ENCODE results near the gene NUDT16L1. TPM values are rescaled to one million over a fixed set of nuclear protein-coding genes. Genes with fewer than 3 reads are reported as not detected.

Gene NUDT16L1
- polyA plus RNA-seq, 3 donors, result 40.0 to 62.7 (median 41.1) TPM

DNA sequence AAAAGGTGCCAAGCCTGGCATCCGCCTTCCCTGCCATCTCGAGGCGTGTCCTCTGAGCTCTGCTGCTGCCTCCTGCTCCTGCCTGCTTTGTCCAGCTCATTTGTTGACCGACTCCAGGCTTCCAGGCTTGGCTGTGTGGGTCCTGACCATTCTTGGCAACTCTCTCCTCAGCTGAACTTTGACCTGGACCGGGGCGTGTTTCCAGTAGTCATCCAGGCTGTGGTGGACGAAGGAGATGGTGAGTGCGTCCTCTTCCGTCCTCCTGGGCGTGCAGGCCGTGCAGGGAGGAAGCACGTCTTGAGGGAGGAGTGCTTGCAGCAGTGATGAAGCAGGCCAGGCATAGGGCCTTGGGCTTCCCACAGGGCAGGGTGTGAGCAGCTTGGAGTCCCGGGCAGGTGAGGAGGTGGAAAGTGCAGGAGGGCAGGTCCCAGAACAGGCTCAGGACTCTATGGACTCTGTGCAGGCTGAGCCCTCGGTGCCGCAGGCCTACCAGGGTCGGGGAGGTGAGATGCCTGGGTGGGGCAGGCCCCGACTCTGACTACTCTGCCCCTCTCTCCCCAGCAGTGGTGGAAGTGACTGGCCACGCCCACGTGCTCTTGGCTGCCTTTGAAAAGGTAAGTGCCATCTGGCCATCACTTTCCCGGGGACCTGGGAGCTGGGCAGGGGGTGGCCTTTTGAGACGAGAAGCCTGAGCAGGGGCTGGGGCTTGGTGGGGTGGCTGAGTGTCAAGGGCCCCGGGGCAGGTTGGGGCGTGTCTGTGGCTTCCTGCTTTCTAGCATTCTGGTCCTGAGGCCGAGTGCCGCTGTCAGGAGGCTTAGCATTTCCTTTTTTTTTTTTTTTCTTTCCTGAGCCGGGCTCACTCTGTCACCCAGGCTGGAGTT is 28.6 kb upstream of the NUDT16L1 start:
- H3K79me2 ChIP-seq (ENCODE audit: insufficient read depth, low read length), result peaks cover 27% of the 10 kb centered on the region
- peaks cover 43 to 55% of the 10 kb centered on the region in 2 donors for H3K4me1 ChIP-seq (ENCODE audit: control insufficient read depth in 1 of 2, insufficient read depth in 2 of 2, low read length in 2 of 2)
- no peaks in the 10 kb centered on the region for H3K9me3 ChIP-seq (replicated peaks in 1 of 2; ENCODE audit: control insufficient read depth in 1 of 2, insufficient read depth in 1 of 2, low read length in 2 of 2)
- Mint-ChIP-seq H3K4me3 (peak overlapping the region; percentile 73 to 89), H3K27ac (peak overlapping the region; percentile 93 to 99 (median 98)), H3K36me3 (peaks cover 17 to 19% of the 10 kb centered on the region in 2 donors), H3K27me3 (ENCODE audit: low read depth in 3 of 3) (no peaks in the 10 kb centered on the region), H3K4me1 (peaks cover 56% of the 10 kb centered on the region), H3K9me3 (no peaks in the 10 kb centered on the region)
- peak overlapping the region in 2 of 3 experiments; percentile 1 to 48 for H3K4me3 ChIP-seq (replicated peaks in 1 of 3; ENCODE audit: low read depth in 2 of 3, low read length in 3 of 3)
- H3K9ac ChIP-seq (ENCODE audit: insufficient read depth, low read length, poor library complexity, severe bottlenecking), result peak overlapping the region; percentile 64
- intact Hi-C loops (cut with micrococcal nuclease), result loop anchor here (2.0 to 5.0 kb wide), 2 partner anchors 16 to 37 kb away; no protein-coding TSS in a partner anchor
- H3K36me3 ChIP-seq (replicated peaks in 1 of 2; ENCODE audit: control insufficient read depth in 1 of 2, insufficient read depth in 2 of 2, low read length in 2 of 2), result peaks cover 43 to 48% of the 10 kb centered on the region in 2 donors
- TF ChIP-seq, protein P1, sequence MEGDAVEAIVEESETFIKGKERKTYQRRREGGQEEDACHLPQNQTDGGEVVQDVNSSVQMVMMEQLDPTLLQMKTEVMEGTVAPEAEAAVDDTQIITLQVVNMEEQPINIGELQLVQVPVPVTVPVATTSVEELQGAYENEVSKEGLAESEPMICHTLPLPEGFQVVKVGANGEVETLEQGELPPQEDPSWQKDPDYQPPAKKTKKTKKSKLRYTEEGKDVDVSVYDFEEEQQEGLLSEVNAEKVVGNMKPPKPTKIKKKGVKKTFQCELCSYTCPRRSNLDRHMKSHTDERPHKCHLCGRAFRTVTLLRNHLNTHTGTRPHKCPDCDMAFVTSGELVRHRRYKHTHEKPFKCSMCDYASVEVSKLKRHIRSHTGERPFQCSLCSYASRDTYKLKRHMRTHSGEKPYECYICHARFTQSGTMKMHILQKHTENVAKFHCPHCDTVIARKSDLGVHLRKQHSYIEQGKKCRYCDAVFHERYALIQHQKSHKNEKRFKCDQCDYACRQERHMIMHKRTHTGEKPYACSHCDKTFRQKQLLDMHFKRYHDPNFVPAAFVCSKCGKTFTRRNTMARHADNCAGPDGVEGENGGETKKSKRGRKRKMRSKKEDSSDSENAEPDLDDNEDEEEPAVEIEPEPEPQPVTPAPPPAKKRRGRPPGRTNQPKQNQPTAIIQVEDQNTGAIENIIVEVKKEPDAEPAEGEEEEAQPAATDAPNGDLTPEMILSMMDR (IDR thresholded peaks at IDR 0.05), result no peak
- H3K27ac ChIP-seq (ENCODE audit: low read depth in 1 of 2, low read length in 2 of 2), result peak overlapping the region; percentile 88 to 93
- peak; percentile 62 to 87 (median 86) for DNase-seq
- WGBS (ENCODE audit: insufficient coverage), result 11% methylated on average over 18 of the region's 26 CpGs
- H3K27me3 ChIP-seq (ENCODE audit: control insufficient read depth in 2 of 2, insufficient read depth in 2 of 2, low read length in 2 of 2), result no peaks in the 10 kb centered on the region
- H3K4me2 ChIP-seq (replicated peaks; ENCODE audit: extremely low read depth, low read length, poor library complexity, severe bottlenecking), result peak overlapping the region; percentile 58
- peaks cover 19% of the 10 kb centered on the region for H4K20me1 ChIP-seq (ENCODE audit: insufficient read depth, low read length)
- no peak overlapping the region for H2AFZ ChIP-seq (ENCODE audit: insufficient read depth, low read depth, low read length, poor library complexity, severe bottlenecking)

DNA sequence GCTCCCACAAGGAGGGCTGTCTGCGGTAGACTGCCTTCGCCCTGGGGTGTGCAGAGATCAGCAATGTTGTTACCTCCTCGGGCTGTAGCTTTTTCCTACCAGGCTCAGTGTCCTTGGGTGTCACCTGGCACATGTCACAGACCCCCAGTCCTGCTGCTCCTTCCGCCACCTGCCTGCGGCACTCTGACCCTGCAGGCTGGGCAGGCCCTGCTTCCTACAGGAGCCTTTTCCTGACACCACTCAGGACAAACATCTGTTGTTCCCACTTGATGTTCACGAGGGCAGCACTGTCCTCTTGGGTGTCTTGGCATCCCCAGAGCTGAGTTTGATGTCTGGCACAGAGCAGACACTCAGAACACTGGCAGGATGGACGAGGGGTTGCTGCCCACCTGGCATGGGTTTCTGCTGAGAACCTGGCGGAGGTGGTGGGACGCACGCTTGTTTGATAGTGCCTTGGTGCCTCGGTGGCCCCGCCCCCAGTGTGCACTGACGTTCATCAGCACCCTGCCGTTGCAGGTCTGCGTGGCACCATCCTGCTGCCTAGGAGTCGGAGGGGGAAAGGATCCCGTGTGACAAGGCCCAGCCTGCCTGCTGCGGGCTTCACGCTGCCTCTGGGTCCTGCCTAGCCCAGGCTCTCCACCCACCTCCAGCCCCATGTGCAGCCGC is 26.7 kb upstream of the NUDT16L1 start:
- no peak overlapping the region for H3K9ac ChIP-seq (ENCODE audit: insufficient read depth, low read length, poor library complexity, severe bottlenecking)
- 94% methylated on average over 19 of the region's 20 CpGs for WGBS (ENCODE audit: insufficient coverage)
- H3K36me3 Mint-ChIP-seq, result peaks cover 21 to 25% of the 10 kb centered on the region in 2 donors
- peaks cover 52 to 57% of the 10 kb centered on the region in 2 donors for H3K36me3 ChIP-seq (replicated peaks in 1 of 2; ENCODE audit: control insufficient read depth in 1 of 2, insufficient read depth in 2 of 2, low read length in 2 of 2)
- H3K4me1 ChIP-seq (ENCODE audit: control insufficient read depth in 1 of 2, insufficient read depth in 2 of 2, low read length in 2 of 2), result peaks cover 39 to 45% of the 10 kb centered on the region in 2 donors
- no peak overlapping the region for H3K4me3 Mint-ChIP-seq
- no peak overlapping the region for H3K4me2 ChIP-seq (replicated peaks; ENCODE audit: extremely low read depth, low read length, poor library complexity, severe bottlenecking)
- no peak for DNase-seq
- no peaks in the 10 kb centered on the region for H3K9me3 Mint-ChIP-seq
- H3K27me3 Mint-ChIP-seq (ENCODE audit: low read depth in 3 of 3), result no peaks in the 10 kb centered on the region
- peak overlapping the region in 1 of 2 donors; percentile 20 for H3K27ac ChIP-seq (ENCODE audit: low read depth in 1 of 2, low read length in 2 of 2)
- peaks cover 43% of the 10 kb centered on the region for H3K4me1 Mint-ChIP-seq
- TF ChIP-seq, protein P1 (IDR thresholded peaks at IDR 0.05), result no peak
- peaks cover 17% of the 10 kb centered on the region for H3K79me2 ChIP-seq (ENCODE audit: insufficient read depth, low read length)
- no peak overlapping the region for H2AFZ ChIP-seq (ENCODE audit: insufficient read depth, low read depth, low read length, poor library complexity, severe bottlenecking)
- peak overlapping the region in 5 of 7 donors; percentile 28 to 98 (median 46) for H3K27ac Mint-ChIP-seq
- H3K27me3 ChIP-seq (ENCODE audit: control insufficient read depth in 2 of 2, insufficient read depth in 2 of 2, low read length in 2 of 2), result no peaks in the 10 kb centered on the region
- H4K20me1 ChIP-seq (ENCODE audit: insufficient read depth, low read length), result peaks cover 8% of the 10 kb centered on the region
- no peaks in the 10 kb centered on the region for H3K9me3 ChIP-seq (replicated peaks in 1 of 2; ENCODE audit: control insufficient read depth in 1 of 2, insufficient read depth in 1 of 2, low read length in 2 of 2)
- intact Hi-C loops (cut with micrococcal nuclease), result no loop called here
- H3K4me3 ChIP-seq (replicated peaks in 1 of 3; ENCODE audit: low read depth in 2 of 3, low read length in 3 of 3), result no peak overlapping the region
